Measurements from ENCODE around the gene TEX55.
"Not testable (repeated sequence)": the region's sequence is repeated elsewhere in the genome, so short reads cannot be mapped to it uniquely, and the experiment has no call there.

Gene TEX55

GRCh38 chr3:119160361-119160760, 14.4 kb downstream of the TEX55 start:
- DNase-seq (ENCODE audit: low read depth in 2 of 2): no peak

DNA sequence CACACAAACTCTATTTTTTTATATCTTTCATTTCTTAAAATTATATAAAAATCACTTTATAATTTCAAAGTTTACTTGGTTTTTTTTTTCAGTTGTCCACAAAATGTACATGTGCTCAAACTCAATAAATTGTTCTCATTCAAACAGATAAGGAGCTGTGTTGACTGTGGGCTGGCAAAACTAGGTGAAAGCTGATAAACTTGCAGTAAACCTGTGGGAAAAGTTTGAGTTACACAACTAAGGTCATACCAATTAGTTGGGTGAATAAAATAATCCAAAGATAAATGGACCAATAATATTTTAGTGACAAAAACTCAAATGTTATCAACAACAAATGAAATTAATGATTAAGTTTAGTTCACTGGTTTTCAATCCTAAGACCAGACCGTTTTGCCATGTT, 14.8 kb downstream of the TEX55 start:
- DNase-seq (ENCODE audit: low read depth in 2 of 2): no peak

GRCh38 chr3:119161240-119161639, 15.3 kb downstream of the TEX55 start:
- no peak for DNase-seq (ENCODE audit: low read depth in 2 of 2)

GRCh38 chr3:119164745-119165144, 18.8 kb downstream of the TEX55 start:
- not testable (repeated sequence) for DNase-seq (ENCODE audit: low read depth in 2 of 2)

- no peak for DNase-seq (ENCODE audit: low read depth in 2 of 2)
These were observed 24.9 kb downstream of the TEX55 start for GRCh38 chr3:119170821-119171220.

DNA sequence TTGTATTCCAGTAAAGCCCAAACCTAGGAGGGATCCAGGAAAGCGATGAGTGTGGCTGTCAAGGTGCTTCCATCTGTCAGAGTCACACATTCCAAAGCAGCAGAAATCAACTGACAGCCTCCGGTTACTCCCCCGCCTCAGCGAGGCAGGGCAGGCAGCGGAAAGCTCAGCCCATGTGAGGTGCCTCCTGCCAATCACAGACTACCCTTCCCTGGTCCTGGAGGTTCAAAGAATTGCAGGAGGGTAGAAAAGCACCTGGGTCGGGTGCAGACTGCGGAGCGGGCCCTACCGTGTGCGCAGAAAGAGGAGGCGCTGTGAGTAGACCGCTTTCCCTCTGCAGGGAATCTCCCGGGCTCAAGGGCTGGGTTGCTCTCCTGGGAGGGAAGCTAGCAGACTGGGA, 27.4 kb downstream of the TEX55 start, which contains the start of gene UPK1B:
Gene UPK1B (plus strand): TSS at position 274 of the 400 bp plus-strand sequence. CDS start 13,144 bp downstream, outside the sequence.
- DNase-seq (ENCODE audit: low read depth in 2 of 2): no peak

- DNase-seq (ENCODE audit: low read depth in 2 of 2): no peak
These were observed 30.1 kb downstream of the TEX55 start for GRCh38 chr3:119175872-119176756.

DNA sequence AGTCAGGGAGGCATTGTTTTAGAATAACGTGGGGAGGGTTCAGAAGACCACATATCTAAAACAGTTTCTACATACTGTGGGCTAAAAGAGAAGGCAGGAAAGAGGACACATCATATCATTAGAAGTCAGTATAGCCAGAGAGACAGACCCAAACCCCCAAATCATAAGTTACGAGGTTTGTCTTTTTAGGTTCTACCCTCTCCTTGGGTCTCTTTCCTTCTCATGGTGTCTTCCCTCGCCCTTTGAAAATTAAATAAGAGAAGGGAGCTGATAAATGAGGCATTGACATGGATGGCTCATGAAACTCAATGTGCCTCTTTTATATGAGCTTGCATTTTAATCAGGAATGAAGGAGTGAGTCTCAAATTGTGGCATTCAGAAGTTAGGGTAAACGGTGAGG, 30.8 kb downstream of the TEX55 start:
- DNase-seq (ENCODE audit: low read depth in 2 of 2): no peak

DNA sequence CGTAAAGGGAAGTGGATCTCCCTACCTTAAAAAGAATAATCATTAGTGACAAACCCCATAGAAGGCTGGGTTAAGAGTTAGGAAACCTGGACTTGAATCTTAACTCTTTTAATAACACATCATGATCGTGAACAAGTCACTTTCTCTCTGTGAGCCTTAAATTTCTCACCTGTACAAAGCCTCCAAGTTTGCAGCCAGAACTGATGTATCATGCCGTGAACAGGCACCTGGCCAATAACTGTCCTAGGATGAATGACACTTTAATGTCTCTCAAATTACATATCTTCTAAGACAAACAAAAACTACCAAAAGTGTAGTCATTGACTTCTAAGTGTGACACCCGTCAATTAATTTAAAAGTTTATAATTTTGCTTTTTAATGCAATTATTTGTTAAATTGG, 31.4 kb downstream of the TEX55 start:
- DNase-seq (ENCODE audit: low read depth in 2 of 2): no peak

- no peak for DNase-seq (ENCODE audit: low read depth in 2 of 2)
These were observed 35.8 kb downstream of the TEX55 start for GRCh38 chr3:119181765-119182164.

DNA sequence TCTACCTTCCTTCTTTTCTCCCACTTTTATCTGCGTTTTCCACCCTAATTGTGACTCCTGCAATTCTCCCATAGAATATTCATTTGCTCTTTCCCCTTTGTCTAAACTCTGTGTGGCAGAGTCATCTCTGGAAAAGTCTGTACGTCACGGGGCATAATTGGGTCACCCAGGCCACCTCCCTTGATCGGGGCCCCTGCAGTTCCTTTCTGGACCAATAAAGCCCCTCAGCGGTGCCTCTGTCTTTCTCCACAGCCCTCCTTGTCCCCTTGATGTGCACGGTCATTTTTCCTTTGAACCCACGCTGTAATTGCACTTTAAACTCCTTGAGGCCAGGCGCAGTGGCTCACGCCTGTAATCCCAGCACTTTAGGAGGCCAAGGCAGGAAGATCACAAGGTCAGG, 38.1 kb downstream of the TEX55 start:
- no peak for DNase-seq (ENCODE audit: low read depth in 2 of 2)

DNA sequence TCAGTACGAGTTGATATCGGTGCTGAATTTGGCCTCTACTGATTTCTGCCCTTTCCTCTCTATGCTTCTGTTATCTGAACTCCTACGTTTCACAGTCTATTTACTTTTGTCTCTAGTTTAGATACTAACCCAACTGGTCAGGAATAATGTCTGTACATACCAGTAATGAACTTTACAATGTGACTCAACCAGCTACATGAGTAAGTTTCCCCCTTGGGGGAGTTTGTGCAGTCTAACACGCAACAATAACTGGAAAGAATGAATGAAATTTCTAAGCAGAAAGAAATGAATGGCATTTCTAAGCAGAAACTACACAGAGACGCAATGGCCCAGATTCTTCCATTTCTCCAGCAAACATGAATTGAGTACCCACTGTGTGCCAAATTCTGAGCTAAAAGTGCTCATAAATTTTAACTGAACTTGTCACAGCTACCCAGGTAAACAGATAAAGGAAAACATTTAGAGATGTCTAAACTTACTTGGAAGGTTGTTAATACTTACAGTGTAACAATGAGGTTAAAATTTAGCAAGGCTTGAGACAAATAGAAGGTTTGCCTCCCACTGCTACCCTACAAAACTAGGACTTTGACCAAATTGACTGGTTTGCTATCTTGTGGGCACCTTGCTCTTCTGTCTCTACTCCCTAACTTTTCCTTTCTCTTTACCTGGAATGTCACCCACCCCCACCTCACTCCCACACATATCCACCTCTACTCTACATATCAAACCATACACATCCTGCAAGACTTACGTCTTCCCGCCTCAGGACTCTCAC, 39.0 kb downstream of the TEX55 start:
- no peak for DNase-seq (ENCODE audit: low read depth in 2 of 2)

- DNase-seq (ENCODE audit: low read depth in 2 of 2): no peak
These were observed 41.3 kb downstream of the TEX55 start for GRCh38 chr3:119187266-119187665.

GRCh38 chr3:119191800-119192199, 45.8 kb downstream of the TEX55 start:
- DNase-seq (ENCODE audit: low read depth in 2 of 2): no peak

DNA sequence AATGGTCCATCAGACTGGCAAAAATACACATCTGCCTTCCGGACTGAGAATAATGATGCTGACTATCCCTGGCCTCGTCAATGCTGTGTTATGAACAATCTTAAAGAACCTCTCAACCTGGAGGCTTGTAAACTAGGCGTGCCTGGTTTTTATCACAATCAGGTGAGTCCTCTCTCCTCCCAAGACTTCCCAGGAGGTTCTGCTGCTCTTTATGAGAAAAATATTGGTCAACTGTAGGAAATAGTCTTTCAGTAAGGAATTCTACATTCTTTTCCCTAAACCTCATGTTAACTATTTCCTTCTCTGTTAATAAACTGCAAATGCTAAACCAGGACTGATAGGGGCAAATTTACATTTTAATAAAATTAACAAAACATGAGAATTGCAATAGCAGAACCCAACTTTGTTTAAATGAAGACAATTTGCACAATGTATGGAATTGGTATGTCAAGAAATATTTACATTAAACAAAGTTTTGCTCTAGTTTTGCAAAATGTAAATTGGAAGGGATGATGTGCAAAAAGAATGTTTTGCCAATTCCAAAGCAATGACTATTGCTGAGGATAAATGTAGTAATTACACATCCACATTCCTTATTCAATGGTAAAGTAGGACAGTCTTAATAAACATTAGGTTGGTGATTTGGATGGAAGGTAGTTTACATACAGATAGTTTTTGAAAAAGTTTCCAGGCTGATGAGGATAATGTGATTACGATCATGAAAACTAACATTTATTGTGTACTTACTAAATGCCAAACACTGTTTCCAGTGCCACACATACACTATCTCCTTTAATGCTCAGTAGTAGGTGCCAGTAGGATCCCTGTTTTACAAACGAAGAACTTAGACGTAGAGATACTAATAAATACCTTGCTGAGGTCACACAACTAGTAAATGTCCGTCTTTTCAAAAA, 48.5 kb downstream of the TEX55 start:
- DNase-seq (ENCODE audit: low read depth in 2 of 2): no peak

DNA sequence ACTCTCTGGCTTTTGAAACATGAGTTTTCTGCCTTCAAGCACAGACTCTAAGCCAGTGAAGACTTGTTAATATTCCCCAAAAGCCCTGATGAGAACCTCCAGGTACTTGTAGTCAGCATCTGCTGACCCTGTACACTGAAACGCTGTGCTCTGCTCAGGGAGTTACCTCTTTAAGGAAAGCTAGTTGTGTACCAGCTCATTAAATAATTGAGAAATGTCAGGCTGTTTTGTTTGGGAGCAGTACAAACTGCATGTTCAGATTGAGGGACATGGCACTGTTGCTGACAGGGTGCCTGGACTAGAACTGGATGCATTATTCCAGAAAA, 49.1 kb downstream of the TEX55 start:
- no peak for DNase-seq (ENCODE audit: low read depth in 2 of 2)

GRCh38 chr3:119195911-119196310, 49.9 kb downstream of the TEX55 start:
- no peak for DNase-seq (ENCODE audit: low read depth in 2 of 2)
